ENCODE results near the gene BRD3OS. TPM values are rescaled to one million over a fixed set of nuclear protein-coding genes. Genes with fewer than 3 reads are reported as not detected.

Gene BRD3OS
- total RNA-seq, 2 experiments from 2014 or later, result 13.7 to 21.6 TPM

DNA sequence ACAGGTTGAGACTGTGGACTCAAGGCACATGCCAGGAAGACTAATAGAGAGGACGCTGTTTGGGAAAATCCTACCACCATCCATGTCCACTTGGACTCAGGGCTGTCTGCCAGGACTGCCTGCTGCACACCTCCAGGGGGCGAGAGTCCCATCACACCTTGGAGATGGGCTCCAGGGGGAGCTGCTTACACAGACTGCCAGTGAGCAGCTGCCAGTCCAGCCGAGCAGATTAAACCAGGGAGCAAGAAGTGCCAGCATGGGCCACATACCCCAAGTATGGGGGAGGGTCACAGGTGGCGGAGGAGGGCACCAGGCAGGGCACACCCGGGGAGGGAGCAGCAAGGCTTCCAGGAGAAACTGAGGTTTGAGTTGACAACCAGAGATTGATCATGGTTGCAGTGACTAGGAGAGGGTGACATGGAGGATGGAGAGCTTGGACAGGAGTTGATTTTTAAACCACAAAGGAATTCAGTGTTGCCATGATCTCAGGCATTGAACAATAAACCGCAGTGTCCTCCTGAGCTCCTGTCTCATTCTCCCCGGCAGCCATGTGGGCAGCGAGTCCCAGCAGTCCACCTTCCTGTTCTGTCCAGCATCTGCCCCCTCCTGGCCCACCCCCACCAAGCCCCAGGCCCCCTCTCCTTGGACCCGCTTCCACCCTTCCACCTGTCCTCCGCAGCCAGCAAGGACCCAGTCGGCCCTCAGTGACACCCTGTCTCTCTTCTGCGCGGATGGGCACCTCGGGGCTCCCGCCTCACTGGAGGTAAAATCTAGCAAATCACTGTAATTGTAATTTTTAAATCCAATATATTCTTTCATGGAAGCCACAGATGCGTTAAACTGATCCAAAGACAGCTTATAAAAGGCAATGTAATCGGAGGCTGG is 30.0 kb upstream of the BRD3OS start:
- no peak for DNase-seq (ENCODE audit: low spot score)
- TF ChIP-seq, protein P1, sequence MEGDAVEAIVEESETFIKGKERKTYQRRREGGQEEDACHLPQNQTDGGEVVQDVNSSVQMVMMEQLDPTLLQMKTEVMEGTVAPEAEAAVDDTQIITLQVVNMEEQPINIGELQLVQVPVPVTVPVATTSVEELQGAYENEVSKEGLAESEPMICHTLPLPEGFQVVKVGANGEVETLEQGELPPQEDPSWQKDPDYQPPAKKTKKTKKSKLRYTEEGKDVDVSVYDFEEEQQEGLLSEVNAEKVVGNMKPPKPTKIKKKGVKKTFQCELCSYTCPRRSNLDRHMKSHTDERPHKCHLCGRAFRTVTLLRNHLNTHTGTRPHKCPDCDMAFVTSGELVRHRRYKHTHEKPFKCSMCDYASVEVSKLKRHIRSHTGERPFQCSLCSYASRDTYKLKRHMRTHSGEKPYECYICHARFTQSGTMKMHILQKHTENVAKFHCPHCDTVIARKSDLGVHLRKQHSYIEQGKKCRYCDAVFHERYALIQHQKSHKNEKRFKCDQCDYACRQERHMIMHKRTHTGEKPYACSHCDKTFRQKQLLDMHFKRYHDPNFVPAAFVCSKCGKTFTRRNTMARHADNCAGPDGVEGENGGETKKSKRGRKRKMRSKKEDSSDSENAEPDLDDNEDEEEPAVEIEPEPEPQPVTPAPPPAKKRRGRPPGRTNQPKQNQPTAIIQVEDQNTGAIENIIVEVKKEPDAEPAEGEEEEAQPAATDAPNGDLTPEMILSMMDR (conservative IDR thresholded peaks at IDR 0.05; ENCODE audit: low read length), result no peak
- TF ChIP-seq EZH2phosphoT487 (IDR thresholded peaks at IDR 0.05; ENCODE audit: borderline replicate concordance, low read depth, low read length), result no peak
- POLR2A ChIA-PET, result interaction anchor here (0.6 to 1.1 kb wide), 2 partner anchors 49 to 175 kb away, joined by 3 read pairs; no protein-coding TSS in a partner anchor
- CTCF ChIA-PET (ENCODE audit: unreplicated experiment), result interaction anchor here (0.8 to 1.5 kb wide), 4 partner anchors 30 to 213 kb away, joined by 3 to 8 read pairs (median 4); partner anchors contain the start of gene BRD3OS
- H3K9me3 ChIP-seq (ENCODE audit: low read length), result no peaks in the 10 kb centered on the region
- H4K20me1 ChIP-seq (ENCODE audit: insufficient read depth, low read length), result 0 out of 2 replicates have a peak, but pooled peaks cover 2% of the 10 kb centered on the region
- H3K79me2 ChIP-seq (ENCODE audit: insufficient read depth, low read depth, low read length), result no peaks in the 10 kb centered on the region
- H3K9me2 ChIP-seq (ENCODE audit: insufficient read depth, low read length), result no peaks in the 10 kb centered on the region
- no peak overlapping the region for H3K27ac ChIP-seq (ENCODE audit: low read depth, low read length, poor library complexity, severe bottlenecking)
- H2AFZ ChIP-seq (ENCODE audit: low read length), result no peak overlapping the region
- no peak overlapping the region for H3K4me2 ChIP-seq (ENCODE audit: low read length)
- intact Hi-C loops (cut with micrococcal nuclease; ENCODE audit: unreplicated experiment), result loop anchor here (2.0 kb wide), 1 partner anchor 252 kb away; no protein-coding TSS in a partner anchor
- no peaks in the 10 kb centered on the region for H3K36me3 ChIP-seq (ENCODE audit: insufficient read depth, low read length)
- no TSS peak for BruUV-seq (replicated peaks)
- peaks cover 22% of the 10 kb centered on the region for H3K4me1 ChIP-seq (ENCODE audit: insufficient read depth, low read length, poor library complexity, severe bottlenecking)
- H3K4me3 ChIP-seq (ENCODE audit: low read depth, low read length, poor library complexity, severe bottlenecking), result no peak overlapping the region

DNA sequence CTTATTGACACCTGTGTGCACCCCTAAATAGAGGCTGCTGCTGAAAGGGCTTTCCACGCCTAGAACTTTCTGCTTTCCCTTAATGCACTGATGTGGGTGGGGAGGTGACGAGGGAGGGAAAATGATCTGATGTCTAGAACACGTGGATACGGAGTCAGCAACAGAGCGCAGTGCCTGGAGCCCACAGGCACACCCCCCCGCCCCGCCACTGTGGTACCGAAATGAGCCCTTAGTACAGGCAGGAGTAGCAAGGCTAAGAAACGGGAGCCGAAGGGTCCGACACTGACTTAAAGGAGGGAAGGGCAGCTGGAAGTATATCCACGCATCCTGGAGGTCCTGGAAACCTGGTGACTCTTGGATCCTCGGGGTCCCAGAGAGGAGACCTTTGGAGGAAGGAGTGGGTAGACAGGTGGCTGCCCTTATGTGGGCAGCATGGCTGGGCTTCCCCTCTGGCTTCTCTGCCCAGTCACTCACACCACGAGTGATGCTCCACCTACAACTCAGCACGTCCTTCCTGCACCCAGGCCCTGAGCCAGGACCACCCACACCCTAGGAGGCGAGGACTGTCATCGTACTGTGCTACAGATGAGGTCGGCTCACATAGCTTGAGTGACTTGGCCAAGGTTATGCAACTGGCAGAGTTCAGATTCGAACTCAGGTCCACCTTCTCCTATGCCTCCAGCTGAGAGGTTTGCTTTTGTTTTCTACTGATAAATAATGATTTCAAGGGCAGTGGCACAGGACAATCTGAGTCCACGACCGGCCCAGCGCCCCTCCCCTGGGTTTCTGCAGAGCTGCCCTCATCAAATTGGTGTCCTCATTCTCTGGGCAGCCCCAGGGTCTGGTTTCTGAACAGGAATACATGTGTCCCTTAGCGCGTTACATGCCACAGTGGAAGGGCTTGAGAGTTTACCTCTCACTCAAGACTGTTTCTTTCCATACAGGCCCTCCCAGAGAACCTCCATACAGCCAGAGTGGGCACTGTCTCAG is 28.5 kb upstream of the BRD3OS start:
- TF ChIP-seq, protein P1 (conservative IDR thresholded peaks at IDR 0.05; ENCODE audit: low read length), result no peak
- TF ChIP-seq EZH2phosphoT487 (IDR thresholded peaks at IDR 0.05; ENCODE audit: borderline replicate concordance, low read depth, low read length), result no peak
- no peaks in the 10 kb centered on the region for H4K20me1 ChIP-seq (ENCODE audit: insufficient read depth, low read length)
- H3K36me3 ChIP-seq (ENCODE audit: insufficient read depth, low read length), result no peaks in the 10 kb centered on the region
- no peaks in the 10 kb centered on the region for H3K79me2 ChIP-seq (ENCODE audit: insufficient read depth, low read depth, low read length)
- H3K27ac ChIP-seq (ENCODE audit: low read depth, low read length, poor library complexity, severe bottlenecking), result no peak overlapping the region
- H2AFZ ChIP-seq (ENCODE audit: low read length), result no peak overlapping the region
- BruUV-seq (replicated peaks), result no TSS peak
- intact Hi-C loops (cut with micrococcal nuclease; ENCODE audit: unreplicated experiment), result no loop called here
- peaks cover 16% of the 10 kb centered on the region for H3K4me1 ChIP-seq (ENCODE audit: insufficient read depth, low read length, poor library complexity, severe bottlenecking)
- no peaks in the 10 kb centered on the region for H3K9me3 ChIP-seq (ENCODE audit: low read length)
- CTCF ChIA-PET (ENCODE audit: unreplicated experiment), result interaction anchor here (0.5 to 0.6 kb wide), 2 partner anchors 7 to 254 kb away, joined by 3 read pairs; no protein-coding TSS in a partner anchor
- H3K9me2 ChIP-seq (ENCODE audit: insufficient read depth, low read length), result no peaks in the 10 kb centered on the region
- no peak overlapping the region for H3K4me3 ChIP-seq (ENCODE audit: low read depth, low read length, poor library complexity, severe bottlenecking)
- H3K4me2 ChIP-seq (ENCODE audit: low read length), result no peak overlapping the region
- POLR2A ChIA-PET, result no interaction called here
- DNase-seq (ENCODE audit: low spot score), result no peak

All from OCI-LY7 (cell line).